H54 (cell line): ENCODE results near the gene PPP6R3.
"Not testable (repeated sequence)": the region's sequence is repeated elsewhere in the genome, so short reads cannot be mapped to it uniquely, and the experiment has no call there.

ENCODE experiments used
- DNase-seq: peaks from one replicate; pipeline ENCODE4 v3.0.0; 2011; ENCODE audit warnings: low spot score, mixed read lengths; ENCODE audit not compliant: insufficient read length
- FAIRE-seq: peaks from 3 replicates; lab custom pipeline; 2011; peaks lifted over from hg19 to GRCh38; lab: Jason Lieb, UNC
- POLR2A ChIP-seq: IDR thresholded peaks from 2 replicates; pipeline ENCODE4 v1.6.1; 2011; ENCODE audit warnings: low read depth, mild to moderate bottlenecking, low read length

The PPP6R3 gene

DNA sequence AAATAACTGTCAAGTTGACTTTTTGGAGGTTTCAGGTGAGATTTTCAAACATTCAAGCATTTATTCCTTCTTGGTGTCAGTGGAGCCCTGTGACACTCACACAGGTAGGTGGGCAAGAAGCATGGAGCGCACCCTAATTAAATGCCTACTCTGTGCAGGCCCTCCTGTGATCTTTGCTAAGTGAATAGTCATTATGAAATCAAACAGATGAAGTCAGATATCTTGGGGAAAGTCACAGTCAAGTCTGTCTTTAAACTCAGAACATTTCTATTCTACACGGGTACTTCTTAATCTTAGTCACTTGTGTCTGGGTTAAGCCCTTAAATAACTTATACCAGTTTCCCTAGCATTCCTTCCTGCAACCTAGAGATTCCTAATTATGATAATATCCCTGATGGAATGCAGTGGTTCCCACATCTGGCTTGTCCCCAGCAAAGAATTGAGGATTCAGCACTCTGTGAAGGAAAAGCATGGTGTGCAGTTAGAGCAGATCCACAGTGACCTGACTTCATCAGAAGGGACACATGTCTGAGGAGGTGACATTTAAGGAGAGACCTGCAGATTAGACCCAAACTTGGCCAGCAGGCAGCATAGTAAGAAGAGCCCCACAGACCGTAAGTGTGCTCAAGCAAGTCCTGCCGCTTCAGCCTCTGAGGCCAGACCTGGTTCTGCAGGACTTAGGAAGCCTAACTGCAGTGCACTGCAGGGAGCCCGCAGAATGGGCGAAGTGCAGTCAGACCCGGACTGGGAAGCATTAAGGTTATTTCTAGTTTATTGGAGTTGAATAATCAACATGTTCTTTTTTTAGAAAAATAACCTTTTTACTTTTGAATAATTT is 138.5 kb downstream of the PPP6R3 start:
- TF ChIP-seq POLR2A, result no peak
- no peak for FAIRE-seq
- DNase-seq, result no peak

DNA sequence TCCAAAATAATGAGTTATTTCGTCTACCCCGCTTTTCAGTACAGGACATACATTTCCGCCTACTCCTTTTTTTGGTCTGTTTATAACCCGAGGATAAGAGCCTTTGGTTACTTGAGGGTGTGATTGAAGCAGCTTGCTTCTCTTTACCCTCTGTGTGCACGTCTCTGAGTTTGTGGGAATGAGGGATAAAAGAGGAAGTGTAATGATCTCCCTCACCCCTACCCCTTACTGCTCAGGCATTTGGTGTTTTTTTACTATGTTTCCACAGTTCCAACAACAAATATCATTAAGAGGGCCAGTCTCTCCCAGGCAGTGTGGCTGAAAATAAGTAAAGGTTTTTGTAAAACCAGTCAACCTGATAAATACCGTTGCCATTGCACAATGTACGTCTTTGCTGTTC is 140.6 kb downstream of the PPP6R3 start:
- no peak for DNase-seq
- TF ChIP-seq POLR2A, result no peak
- FAIRE-seq, result no peak

DNA sequence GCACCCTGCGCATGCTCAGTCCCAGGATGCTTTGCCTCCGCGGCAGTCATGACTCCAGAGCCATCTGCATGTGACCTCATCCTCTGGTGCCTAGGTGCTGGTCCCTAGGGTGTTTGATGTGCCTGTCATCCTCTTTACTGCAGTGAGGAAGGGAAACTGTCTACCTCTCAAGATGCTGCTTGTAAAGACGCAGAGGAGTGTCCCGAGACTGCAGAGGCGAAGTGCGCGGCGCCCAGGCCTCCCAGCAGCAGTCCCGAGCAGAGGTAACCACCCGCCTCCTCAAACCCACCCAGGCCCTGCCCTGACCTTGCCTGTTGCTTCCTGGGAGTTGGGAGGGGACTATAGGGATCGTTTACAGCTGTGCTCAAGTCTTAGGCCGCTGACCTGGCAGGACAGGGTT is 149.2 kb downstream of the PPP6R3 start:
- no peak for TF ChIP-seq POLR2A
- DNase-seq (no peak), FAIRE-seq (no peak)

DNA sequence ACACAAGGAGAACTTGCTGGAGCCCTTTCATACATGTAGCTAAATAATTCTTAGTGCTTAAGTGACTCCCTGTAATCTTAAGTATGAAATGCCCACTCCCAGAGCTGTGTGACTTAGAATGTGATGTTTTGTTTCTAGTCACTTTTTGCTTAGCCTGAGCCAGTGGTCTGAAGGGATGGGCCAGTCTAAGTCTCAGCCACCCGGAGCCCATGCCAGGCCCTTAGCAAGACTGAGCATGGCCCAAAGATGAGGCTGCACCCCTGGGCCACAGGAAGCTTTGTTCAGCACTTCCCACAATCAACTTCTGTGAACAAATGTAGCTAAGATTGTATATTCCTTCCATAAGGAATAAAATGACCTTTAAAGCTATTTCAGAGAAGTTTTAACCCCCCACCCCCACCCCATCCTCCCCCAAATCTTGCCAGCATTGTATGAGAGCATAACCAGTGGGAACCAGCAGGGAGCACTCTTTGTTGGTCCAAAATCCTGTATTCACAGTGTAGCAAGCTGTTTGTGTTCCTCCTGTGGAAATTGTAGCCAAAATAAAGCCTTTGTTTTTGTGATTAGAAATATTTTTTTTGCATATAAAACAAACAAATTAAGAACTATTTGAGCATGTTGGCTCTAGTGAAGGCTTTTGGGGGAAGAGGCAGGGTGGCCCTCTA is 150.0 kb downstream of the PPP6R3 start:
- DNase-seq, result no peak
- no peak for FAIRE-seq

DNA sequence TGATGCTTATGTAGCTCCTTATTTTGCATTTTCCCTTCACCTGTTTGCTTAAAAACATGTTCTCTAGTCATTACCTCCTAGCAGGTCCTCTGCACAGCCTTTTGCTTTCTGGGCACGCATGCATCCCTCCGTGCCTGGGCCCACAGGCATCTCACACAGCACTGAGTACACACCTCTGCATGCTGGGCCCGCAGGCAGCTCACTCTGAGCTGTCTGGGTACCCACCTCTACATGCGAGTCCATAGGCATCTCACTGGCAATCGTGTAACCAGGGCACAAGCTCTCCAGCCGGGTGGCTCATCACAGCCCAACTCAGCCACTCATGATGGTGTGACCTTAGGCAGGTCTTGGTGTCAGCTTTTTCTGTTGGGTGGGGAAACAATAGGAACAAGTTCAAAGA is 155.1 kb downstream of the PPP6R3 start:
- FAIRE-seq, result no peak
- TF ChIP-seq POLR2A, result no peak
- DNase-seq, result no peak

More for the DNA sequence above, 150.0 kb downstream of the PPP6R3 start:
- TF ChIP-seq POLR2A, result no peak

DNA sequence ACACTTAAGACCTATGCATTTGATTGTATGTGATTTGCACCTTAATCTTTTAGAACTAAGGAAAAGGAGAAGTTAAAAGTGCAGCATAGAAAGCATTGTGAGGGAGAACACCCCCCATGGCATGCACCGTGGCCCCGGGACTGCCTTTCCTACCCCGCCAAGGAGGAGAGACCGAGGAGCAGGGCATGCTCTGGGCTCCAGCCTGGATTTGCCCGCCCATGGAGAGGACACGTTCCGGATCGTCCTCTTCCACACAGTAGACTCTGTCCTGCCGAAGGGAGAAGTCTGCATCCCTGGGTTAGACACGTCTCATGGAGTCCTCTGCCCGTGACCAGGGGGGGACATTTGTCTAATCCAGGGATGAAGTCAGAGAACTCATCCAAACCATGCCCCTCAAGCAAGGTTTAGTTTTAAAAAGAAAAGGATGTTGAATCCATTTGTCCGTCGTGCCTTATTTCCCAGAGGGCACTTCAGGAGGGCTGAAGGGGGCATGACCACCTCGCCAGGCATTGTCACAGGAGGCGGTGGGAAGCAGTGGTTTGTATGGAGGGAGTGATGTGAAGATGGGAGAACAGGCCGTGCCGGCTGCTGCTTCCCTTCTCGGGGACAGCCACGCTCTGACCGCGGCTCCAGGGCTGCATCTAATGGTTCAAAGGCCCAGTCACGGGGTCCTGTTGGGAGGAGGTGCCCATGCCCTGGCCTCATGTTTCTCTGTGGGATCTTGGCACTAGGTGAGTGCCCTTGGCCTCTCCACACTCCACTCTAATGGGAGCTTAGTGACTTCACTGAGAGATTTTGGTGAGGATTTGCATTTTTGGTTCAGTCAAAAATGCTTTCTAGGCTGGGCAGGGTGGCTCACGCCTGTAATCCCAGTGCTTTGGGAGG is 157.6 kb downstream of the PPP6R3 start:
- FAIRE-seq (no peak), DNase-seq (no peak)
- TF ChIP-seq POLR2A, result no peak

DNA sequence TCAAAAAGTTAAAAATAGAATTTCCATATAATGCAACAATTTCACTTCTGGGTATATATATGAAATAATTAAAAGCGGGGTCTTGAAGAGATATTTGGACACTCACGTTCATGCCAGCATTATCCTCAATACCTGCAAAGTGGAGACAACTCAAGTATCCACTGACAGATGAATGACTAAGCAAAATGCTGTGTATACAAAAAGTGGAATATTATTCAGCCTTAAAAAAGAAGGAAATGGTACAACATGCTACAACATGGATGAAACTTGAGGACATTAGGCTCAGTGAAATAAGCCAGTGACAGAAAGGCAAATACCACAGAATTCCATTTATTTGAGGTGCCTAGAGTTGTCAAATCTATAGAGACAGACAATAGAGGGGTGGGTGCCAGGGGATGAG is 161.3 kb downstream of the PPP6R3 start:
- FAIRE-seq, result no peak

DNA sequence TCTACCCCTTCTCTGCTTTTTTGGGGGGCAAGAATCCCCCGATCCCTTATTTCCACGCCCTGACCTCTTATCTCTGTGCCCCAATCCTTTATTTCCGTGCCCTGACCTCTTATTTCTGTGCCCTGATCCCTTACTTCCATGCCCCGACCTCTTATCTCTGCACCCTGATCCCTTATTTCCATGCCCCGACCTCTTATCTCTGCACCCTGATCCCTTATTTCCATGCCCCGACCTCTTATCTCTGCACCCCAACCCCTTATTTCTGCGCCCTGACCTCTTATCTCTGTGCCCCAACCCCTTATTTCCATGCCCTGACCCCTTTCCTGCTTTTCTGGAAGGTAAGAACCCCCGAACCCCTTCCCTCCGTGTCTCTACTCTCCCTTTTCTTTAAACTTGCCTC is 163.2 kb downstream of the PPP6R3 start:
- not testable (repeated sequence) for FAIRE-seq, DNase-seq

More for the DNA sequence above, 161.3 kb downstream of the PPP6R3 start:
- no peak for TF ChIP-seq POLR2A
- DNase-seq, result no peak

DNA sequence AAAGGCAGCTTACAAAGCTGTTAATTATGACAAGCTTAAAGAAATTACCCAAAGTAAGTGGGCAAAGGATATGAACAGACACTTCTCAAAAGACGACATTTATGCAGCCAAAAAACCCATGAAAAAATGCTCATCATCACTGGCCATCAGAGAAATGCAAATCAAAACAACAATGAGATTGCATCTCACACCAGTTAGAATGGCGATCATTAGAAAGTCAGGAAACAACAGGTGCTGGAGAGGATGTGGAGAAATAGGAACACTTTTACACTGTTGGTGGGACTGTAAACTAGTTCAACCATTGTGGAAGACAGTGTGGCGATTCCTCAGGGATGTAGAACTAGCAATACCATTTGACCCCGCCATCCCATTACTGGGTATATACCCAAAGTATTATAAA is 164.5 kb downstream of the PPP6R3 start:
- DNase-seq, FAIRE-seq: not testable (repeated sequence)

DNA sequence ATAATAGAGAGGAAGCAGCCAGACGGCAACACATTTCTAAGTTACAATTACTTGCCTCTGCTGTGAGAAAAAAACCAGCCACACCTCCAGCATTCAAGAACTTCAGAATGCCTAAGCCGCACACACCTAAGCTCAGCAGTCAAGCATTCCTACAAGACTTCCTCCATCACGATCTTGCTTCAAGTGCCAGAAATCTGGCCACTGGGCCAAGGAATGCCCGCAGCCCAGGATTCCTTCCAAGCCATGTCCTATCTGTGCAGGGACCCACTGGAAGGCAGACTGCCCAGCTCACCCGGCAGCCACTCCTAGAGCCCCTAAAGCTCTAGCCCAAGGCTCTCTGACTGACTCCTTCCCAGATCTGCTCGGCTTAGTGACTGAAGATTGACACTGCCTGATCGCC is 165.7 kb downstream of the PPP6R3 start:
- not testable (repeated sequence) for FAIRE-seq, DNase-seq

DNA sequence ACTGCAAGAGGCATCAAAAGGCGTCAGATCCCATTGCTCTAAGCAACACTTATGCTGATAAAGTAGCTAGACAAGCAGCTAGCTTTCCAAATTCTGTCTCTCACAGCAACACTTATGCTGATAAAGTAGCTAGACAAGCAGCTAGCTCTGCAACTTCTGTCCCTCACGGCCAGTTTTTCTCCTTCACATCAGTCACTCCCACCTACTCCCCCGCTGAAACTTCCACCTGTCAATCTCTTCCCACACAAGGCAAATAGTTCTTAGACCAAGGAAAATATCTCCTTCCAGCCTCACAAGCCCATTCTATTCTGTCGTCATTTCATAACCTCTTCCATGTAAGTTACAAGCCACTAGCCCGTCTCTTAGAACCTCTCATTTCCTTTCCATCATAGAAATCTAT is 168.3 kb downstream of the PPP6R3 start:
- DNase-seq, result not testable (repeated sequence)

DNA sequence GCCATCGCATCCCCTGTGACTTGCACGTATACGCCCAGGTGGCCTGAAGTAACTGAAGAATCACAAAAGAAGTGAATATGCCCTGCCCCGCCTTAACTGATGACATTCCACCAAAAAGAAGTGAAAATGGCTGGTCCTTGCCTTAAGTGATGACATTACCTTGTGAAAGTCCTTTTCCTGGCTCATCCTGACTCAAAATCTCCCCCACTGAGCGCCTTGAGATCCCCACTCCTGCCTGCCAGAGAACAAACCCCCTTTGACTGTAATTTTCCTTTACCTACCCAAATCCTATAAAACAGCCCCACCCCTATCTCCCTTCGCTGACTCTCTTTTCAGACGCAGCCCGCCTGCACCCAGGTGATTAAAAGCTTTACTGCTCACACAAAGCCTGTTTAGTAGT is 171.8 kb downstream of the PPP6R3 start:
- not testable (repeated sequence) for FAIRE-seq, DNase-seq

More for the DNA sequence above, 168.3 kb downstream of the PPP6R3 start:
- not testable (repeated sequence) for FAIRE-seq

DNA sequence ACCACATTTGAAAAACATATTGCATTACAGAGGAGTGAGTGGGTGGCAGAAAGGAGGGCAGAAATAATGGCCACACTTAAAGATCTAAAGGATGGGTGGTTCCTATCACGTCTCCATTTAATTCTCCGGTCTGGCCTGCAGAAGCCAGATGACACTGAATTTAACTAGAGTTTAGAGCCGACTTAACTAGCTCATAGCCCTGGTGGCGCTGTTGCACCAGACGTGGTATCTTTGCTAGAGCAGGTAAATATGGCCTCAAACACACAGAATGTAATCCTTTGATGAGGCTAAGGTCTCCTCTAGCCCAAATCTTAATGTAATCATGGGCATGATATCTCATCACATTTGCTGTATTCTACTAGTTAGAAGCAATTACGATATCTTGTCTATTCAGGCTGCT is 172.2 kb downstream of the PPP6R3 start:
- DNase-seq, result peak; percentile 40
- FAIRE-seq, result no peak
- TF ChIP-seq POLR2A, result no peak

DNA sequence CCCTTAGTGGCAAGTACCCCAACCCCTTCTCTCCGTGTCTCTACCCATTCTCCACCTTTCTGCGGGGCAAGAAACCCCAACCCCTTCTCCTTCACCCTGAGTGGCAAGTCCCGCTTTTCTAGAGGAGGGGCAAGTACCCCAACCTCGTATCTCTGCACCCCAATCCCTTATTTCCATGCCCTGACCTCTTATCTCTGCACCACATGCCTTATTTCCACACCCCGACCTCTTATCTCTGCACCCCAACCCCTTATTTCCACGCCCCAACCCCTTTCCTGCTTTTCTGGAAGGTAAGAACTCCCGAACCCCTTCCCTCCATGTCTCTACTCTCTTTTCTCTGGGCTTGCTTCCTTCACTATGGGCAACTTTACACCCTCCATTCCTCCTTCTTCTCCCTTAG is 174.1 kb downstream of the PPP6R3 start:
- FAIRE-seq, DNase-seq: not testable (repeated sequence)

DNA sequence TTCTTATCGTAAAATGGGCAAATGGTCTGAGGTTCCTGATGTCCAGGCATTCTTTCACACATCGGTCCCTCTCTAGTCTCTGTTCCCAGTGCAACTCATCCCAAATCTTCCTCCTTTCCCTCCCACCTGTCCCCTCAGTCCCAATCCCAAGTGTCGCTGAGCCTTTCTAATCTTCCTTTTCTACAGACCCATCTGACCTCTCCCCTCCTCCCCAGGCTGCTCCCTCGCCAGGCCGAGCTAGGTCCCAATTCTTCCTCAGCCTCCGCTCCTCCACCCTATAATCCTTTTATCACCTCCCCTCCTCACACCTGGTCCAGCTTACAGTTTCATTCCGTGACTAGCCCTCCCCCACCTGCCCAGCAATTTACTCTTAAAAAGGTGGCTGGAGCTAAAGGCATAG is 174.6 kb downstream of the PPP6R3 start:
- not testable (repeated sequence) for FAIRE-seq

DNA sequence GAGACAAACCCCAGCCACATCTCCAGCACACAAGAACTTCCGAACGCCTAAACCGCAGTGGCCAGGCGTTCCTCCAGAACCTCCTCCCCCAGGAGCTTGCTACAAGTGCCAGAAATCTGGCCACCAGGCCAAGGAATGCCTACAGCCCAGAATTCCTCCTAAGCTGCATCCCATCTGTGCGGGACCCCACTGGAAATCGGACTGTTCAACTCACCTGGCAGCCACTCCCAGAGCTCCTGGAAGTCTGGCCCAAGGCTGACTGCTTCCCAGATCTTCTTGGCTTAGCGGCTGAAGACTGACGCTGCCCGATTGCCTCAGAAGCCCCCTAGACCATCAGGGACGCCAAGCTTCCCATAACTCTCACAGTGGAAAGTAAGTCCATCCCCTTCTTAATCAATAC is 175.3 kb downstream of the PPP6R3 start:
- not testable (repeated sequence) for DNase-seq, FAIRE-seq

More for the DNA sequence above, 174.6 kb downstream of the PPP6R3 start:
- not testable (repeated sequence) for DNase-seq

DNA sequence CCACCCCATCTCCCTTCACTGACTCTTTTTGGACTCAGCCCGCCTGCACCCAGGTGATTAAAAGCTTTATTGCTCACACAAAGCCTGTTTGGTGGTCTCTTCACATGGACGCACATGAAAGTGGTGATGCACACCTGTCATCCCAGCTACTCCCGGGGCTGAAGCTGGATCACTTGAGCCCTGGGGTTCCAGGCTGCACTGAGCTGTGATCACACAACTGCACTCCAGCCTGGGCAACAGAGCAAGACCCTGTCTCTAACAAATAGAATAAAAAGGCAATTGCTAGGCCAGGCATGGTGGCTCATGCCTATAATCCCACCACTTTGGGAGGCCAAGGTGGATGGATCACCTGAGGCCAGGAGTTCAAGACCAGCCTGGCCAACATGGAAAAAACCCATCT is 178.8 kb downstream of the PPP6R3 start:
- FAIRE-seq, DNase-seq: not testable (repeated sequence)
